Ishikawa (cell line): ENCODE measurements around the gene DOCK1.

Experiments
- CEBPB ChIP-seq: IDR thresholded peaks from 2 replicates; pipeline ENCODE4 v1.6.1; 2012
- EP300 ChIP-seq: IDR thresholded peaks from 2 replicates; pipeline ENCODE4 v1.6.1; 2012; ENCODE audit warnings: borderline replicate concordance
- MAX ChIP-seq: IDR thresholded peaks from 2 replicates; pipeline ENCODE4 v1.6.1; 2012
- RAD21 ChIP-seq: IDR thresholded peaks from 2 replicates; pipeline ENCODE4 v1.6.1; 2012; ENCODE audit warnings: low read depth
- YY1 ChIP-seq: IDR thresholded peaks from 2 replicates; pipeline ENCODE4 v1.6.1; 2012; ENCODE audit warnings: low read depth

GRCh38 chr10:126940670-126941310 is 35.6 kb downstream of the DOCK1 start:
- TF ChIP-seq MAX, result no peak
- TF ChIP-seq YY1, result no peak
- TF ChIP-seq EP300, result no peak
- TF ChIP-seq CEBPB, result no peak
- no peak for TF ChIP-seq RAD21
